Heart left ventricle (tissue), 13 donors: ENCODE data around the gene GNB3.

Experiments used
- POLR2A ChIP-seq, 2 donors: fragments of 450-650 bp; IDR thresholded peaks; one replicate each; pipeline ENCODE4 v1.6.1; 2017; ENCODE audit warnings: antibody characterized with exemption in 2 of 2, mild to moderate bottlenecking in 2 of 2, moderate library complexity in 2 of 2
- TF ChIP-seq, protein P1 (sequence below), 12 donors: fragments of 200-600 bp; sonication (generic) in 4 of 12; IDR thresholded peaks; one replicate each; pipeline versions ENCODE4 v1.5.0 to v1.8.0; 2018 to 2022; ENCODE audit warnings: antibody characterized with exemption in 12 of 12, mild to moderate bottlenecking in 5 of 12
- donor health status: ischemic (EF 13 %, LVEDD 7.1; RV severe dilation, severe dysfunction).
- donor health status: DM: no; HTN: yes; CAD: no.
- donor health status: DM: no; HTN: no; CAD: no.
- donor health status: ischemic (EF 25% LVEDD 6.9; RV normal size, moderate dysfunction).
- donor health status: ischemic (EF 25% LVEDD 5.7; RV mildly dilated, moderate dysfunction).
- donor health status: ischemic (EF 35%, LVEDD 5.7; RV mildly dilated, moderate dysfunction).
- donor health status: nonischemic (EF 11% LVEDD 7.7; RV severe dilation, severe dysfunction).
- donor health status: DM: yes; HTN: yes; CAD: no.
- donor health status: PGD.
- donor health status: ischemic (EF 29% LVEDD 5.4; RV normal size, mild dysfunction).
- donor health status: nonischemic (EF 23%, LVEDD 6.1; RV moderate dilation, normal function).

DNA sequence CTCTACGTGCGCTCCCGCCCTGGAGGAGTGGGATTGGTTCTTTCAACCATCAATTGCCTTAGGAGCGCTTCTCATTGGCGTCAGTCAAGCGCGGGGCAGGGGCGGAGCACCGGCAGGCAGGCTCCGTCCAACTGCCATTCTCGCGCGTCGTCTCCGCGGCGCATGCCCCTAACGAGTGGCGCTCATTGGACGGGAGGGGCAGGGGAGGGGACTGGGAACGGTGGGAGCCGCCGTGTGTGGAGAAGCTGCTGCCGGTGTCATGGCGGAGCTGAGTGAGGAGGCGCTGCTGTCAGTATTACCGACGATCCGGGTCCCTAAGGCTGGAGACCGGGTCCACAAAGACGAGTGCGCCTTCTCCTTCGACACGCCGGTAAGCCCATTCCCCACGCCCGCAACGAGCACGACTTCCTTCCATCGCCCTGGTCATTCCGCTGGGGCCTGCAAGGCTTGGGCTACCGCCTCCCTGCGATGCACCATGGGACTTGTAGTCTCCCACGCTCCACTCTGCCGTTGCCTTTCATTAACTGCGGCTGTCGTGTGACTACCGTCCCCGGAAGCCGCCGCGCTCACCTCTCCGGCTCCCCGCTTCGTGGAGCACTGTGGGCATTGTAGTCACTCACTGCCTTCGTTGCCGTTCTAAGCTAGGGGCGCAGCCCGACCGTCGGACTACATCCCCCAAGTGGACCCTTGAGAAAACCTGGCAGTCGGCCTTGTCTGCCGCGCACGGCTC lies 11.4 kb downstream of the GNB3 start, which contains the start of gene USP5:
- TF ChIP-seq, protein P1, sequence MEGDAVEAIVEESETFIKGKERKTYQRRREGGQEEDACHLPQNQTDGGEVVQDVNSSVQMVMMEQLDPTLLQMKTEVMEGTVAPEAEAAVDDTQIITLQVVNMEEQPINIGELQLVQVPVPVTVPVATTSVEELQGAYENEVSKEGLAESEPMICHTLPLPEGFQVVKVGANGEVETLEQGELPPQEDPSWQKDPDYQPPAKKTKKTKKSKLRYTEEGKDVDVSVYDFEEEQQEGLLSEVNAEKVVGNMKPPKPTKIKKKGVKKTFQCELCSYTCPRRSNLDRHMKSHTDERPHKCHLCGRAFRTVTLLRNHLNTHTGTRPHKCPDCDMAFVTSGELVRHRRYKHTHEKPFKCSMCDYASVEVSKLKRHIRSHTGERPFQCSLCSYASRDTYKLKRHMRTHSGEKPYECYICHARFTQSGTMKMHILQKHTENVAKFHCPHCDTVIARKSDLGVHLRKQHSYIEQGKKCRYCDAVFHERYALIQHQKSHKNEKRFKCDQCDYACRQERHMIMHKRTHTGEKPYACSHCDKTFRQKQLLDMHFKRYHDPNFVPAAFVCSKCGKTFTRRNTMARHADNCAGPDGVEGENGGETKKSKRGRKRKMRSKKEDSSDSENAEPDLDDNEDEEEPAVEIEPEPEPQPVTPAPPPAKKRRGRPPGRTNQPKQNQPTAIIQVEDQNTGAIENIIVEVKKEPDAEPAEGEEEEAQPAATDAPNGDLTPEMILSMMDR (IDR thresholded peaks at IDR 0.05), result peak in 3 of 12 donors; percentile 10 to 32 (median 27)
- TF ChIP-seq POLR2A (IDR thresholded peaks at IDR 0.05), result peak in 1 of 2 donors; percentile 45
